ENCODE measurements around the gene ASB9. TPM values are rescaled to one million over a fixed set of nuclear protein-coding genes. Genes with fewer than 3 reads are reported as not detected.
A peak's percentile ranks its signal among the peaks of the same experiment; 100 is the strongest.

The ASB9 gene
- total RNA-seq, 1 donor from 2014 or later: 0.27 TPM

DNA sequence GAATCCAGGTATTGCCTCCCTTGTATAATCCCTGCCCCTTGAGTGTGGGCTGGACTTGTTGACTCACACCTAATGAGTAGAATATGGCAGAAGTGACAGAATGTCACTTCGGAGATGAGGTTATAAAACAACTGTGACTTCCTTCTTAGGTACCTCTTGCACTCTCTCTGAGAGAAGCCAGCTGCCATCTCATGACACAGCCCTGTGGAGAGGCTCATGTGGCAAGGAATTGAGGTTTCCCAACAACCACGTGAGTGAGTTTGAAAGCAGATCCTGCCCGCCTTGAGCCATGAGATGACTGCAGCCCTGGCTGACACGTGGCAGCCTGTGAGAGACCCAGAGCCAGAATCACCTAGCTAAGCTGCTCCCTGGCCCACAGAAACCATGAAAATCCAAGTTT is 32.0 kb upstream of the ASB9 start:
- Histone ChIP-seq H3K79me2 (ENCODE audit: insufficient read depth, low read length) (no peaks in the 10 kb centered on the region), H3K27me3 (ENCODE audit: insufficient read depth, low read length) (no peaks in the 10 kb centered on the region), H3K9me3 (ENCODE audit: insufficient read depth, low read depth, low read length) (no peaks in the 10 kb centered on the region), H2AFZ (ENCODE audit: low read depth, low read length) (no peak overlapping the region), H4K20me1 (ENCODE audit: insufficient read depth, low read length) (no peaks in the 10 kb centered on the region), H3K9ac (ENCODE audit: low read length) (no peak overlapping the region), H3K4me1 (ENCODE audit: insufficient read depth, low read length) (no peaks in the 10 kb centered on the region), H3K4me3 (ENCODE audit: insufficient read depth, low read depth, low read length) (no peak overlapping the region), H3K36me3 (ENCODE audit: insufficient read depth, low read length) (no peaks in the 10 kb centered on the region), H3K4me2 (ENCODE audit: low read length) (no peak overlapping the region), H3K27ac (ENCODE audit: low read depth, low read length) (no peak overlapping the region)
- no peak for DNase-seq (ENCODE audit: low read depth)
- Mint-ChIP-seq H3K4me1 (ENCODE audit: low read depth, unreplicated experiment) (no peaks in the 10 kb centered on the region), H3K4me3 (ENCODE audit: unreplicated experiment) (no peak overlapping the region), H3K27ac (ENCODE audit: unreplicated experiment) (no peak overlapping the region), H3K36me3 (ENCODE audit: low read depth, unreplicated experiment) (no peaks in the 10 kb centered on the region), H3K27me3 (ENCODE audit: low read depth, unreplicated experiment) (no peaks in the 10 kb centered on the region), H3K9me3 (ENCODE audit: unreplicated experiment) (no peaks in the 10 kb centered on the region)
- no peak for FAIRE-seq
- TF ChIP-seq, protein P1, sequence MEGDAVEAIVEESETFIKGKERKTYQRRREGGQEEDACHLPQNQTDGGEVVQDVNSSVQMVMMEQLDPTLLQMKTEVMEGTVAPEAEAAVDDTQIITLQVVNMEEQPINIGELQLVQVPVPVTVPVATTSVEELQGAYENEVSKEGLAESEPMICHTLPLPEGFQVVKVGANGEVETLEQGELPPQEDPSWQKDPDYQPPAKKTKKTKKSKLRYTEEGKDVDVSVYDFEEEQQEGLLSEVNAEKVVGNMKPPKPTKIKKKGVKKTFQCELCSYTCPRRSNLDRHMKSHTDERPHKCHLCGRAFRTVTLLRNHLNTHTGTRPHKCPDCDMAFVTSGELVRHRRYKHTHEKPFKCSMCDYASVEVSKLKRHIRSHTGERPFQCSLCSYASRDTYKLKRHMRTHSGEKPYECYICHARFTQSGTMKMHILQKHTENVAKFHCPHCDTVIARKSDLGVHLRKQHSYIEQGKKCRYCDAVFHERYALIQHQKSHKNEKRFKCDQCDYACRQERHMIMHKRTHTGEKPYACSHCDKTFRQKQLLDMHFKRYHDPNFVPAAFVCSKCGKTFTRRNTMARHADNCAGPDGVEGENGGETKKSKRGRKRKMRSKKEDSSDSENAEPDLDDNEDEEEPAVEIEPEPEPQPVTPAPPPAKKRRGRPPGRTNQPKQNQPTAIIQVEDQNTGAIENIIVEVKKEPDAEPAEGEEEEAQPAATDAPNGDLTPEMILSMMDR (IDR thresholded peaks at IDR 0.05; ENCODE audit: insufficient read depth, low read depth, low read length): no peak
- TF ChIP-seq EZH2 (IDR thresholded peaks at IDR 0.05; ENCODE audit: insufficient read depth, low read length): no peak

DNA sequence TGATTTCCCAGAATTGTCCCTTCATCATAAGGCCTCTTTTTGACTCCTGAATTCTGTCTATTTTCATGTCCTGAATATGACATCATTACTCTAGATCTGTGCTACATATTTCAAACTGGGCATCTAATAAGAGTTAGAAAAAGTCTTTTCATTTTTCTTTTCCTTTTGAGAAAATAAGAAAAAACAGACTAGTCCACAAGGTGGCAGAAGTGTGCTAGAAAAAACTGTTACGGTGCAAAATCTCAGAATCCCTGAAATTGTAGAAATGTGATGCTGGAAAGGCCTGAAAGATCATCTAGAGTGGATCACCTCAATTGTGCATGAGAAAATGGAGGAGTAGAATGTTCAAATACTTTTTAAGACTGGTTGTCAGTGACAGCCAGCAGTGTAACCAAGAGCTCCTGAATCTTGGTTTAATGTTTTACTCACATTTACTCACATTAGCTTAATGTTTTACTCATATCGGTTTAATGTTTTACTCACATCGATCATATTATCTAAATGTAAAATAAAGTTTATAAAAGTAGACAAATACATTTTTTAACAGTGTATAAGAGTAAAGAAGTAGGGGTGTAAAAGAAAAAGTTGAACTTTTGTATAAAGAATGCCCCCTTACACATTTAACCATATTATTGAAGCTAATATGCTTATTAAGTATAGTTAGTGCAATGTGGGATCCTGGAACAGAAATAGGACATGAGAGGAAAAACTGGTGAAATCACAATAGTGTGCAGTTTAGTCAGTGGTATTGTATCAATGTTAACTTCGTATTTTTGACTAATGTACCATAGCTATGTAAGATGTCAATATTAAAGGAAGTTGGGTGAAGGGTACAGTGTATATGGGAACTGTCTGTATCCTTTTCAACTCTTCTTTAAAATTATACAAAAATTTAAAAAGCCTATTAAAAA is 30.3 kb upstream of the ASB9 start:
- FAIRE-seq: peak; percentile 99
- Histone ChIP-seq H3K4me2 (ENCODE audit: low read length) (no peak overlapping the region), H3K4me3 (ENCODE audit: insufficient read depth, low read depth, low read length) (no peak overlapping the region), H3K9ac (ENCODE audit: low read length) (no peak overlapping the region), H3K36me3 (ENCODE audit: insufficient read depth, low read length) (no peaks in the 10 kb centered on the region), H3K79me2 (ENCODE audit: insufficient read depth, low read length) (no peaks in the 10 kb centered on the region), H2AFZ (ENCODE audit: low read depth, low read length) (no peak overlapping the region), H4K20me1 (ENCODE audit: insufficient read depth, low read length) (no peaks in the 10 kb centered on the region), H3K4me1 (ENCODE audit: insufficient read depth, low read length) (no peaks in the 10 kb centered on the region), H3K9me3 (ENCODE audit: insufficient read depth, low read depth, low read length) (no peaks in the 10 kb centered on the region), H3K27ac (ENCODE audit: low read depth, low read length) (no peak overlapping the region), H3K27me3 (ENCODE audit: insufficient read depth, low read length) (no peaks in the 10 kb centered on the region)
- no peaks in the 10 kb centered on the region for H3K9me3 Mint-ChIP-seq (ENCODE audit: unreplicated experiment)
- no peak for DNase-seq (ENCODE audit: low read depth)
- H3K27ac Mint-ChIP-seq (ENCODE audit: unreplicated experiment): no peak overlapping the region
- H3K4me1 Mint-ChIP-seq (ENCODE audit: low read depth, unreplicated experiment): no peaks in the 10 kb centered on the region
- no peak for TF ChIP-seq EZH2 (IDR thresholded peaks at IDR 0.05; ENCODE audit: insufficient read depth, low read length)
- TF ChIP-seq, protein P1 (IDR thresholded peaks at IDR 0.05; ENCODE audit: insufficient read depth, low read depth, low read length): peak; percentile 30
- no peaks in the 10 kb centered on the region for H3K36me3 Mint-ChIP-seq (ENCODE audit: low read depth, unreplicated experiment)
- H3K4me3 Mint-ChIP-seq (ENCODE audit: unreplicated experiment): no peak overlapping the region
- H3K27me3 Mint-ChIP-seq (ENCODE audit: low read depth, unreplicated experiment): no peaks in the 10 kb centered on the region

GRCh38 chrX:15298780-15299179 is 28.9 kb upstream of the ASB9 start:
- H3K27me3 ChIP-seq (ENCODE audit: insufficient read depth, low read length): no peaks in the 10 kb centered on the region
- H3K4me1 ChIP-seq (ENCODE audit: insufficient read depth, low read length): no peaks in the 10 kb centered on the region
- Mint-ChIP-seq H3K27ac (ENCODE audit: unreplicated experiment) (no peak overlapping the region), H3K4me1 (ENCODE audit: low read depth, unreplicated experiment) (no peaks in the 10 kb centered on the region), H3K4me3 (ENCODE audit: unreplicated experiment) (no peak overlapping the region), H3K27me3 (ENCODE audit: low read depth, unreplicated experiment) (no peaks in the 10 kb centered on the region), H3K9me3 (ENCODE audit: unreplicated experiment) (no peaks in the 10 kb centered on the region), H3K36me3 (ENCODE audit: low read depth, unreplicated experiment) (no peaks in the 10 kb centered on the region)
- no peak overlapping the region for H2AFZ ChIP-seq (ENCODE audit: low read depth, low read length)
- no peak for FAIRE-seq
- no peaks in the 10 kb centered on the region for H4K20me1 ChIP-seq (ENCODE audit: insufficient read depth, low read length)
- no peaks in the 10 kb centered on the region for H3K9me3 ChIP-seq (ENCODE audit: insufficient read depth, low read depth, low read length)
- no peak overlapping the region for H3K4me3 ChIP-seq (ENCODE audit: insufficient read depth, low read depth, low read length)
- no peaks in the 10 kb centered on the region for H3K79me2 ChIP-seq (ENCODE audit: insufficient read depth, low read length)
- H3K9ac ChIP-seq (ENCODE audit: low read length): no peak overlapping the region
- no peak overlapping the region for H3K27ac ChIP-seq (ENCODE audit: low read depth, low read length)
- H3K4me2 ChIP-seq (ENCODE audit: low read length): no peak overlapping the region
- H3K36me3 ChIP-seq (ENCODE audit: insufficient read depth, low read length): no peaks in the 10 kb centered on the region
- no peak for DNase-seq (ENCODE audit: low read depth)
- no peak for TF ChIP-seq EZH2 (IDR thresholded peaks at IDR 0.05; ENCODE audit: insufficient read depth, low read length)
- TF ChIP-seq, protein P1 (IDR thresholded peaks at IDR 0.05; ENCODE audit: insufficient read depth, low read depth, low read length): no peak

All from astrocyte (in vitro differentiated cells and primary cell).